WI38 (cell line): Measurements from ENCODE around the gene ADCK1.

Experiments used
- H3K4me3 ChIP-seq: 2 replicates; pipeline ENCODE4 v1.5.1; 2011; ENCODE audit warnings: low read depth, mild to moderate bottlenecking, control low read depth, low read length
- TF ChIP-seq, protein P1 (sequence below): IDR thresholded peaks from 2 replicates; pipeline ENCODE4 v1.5.1; 2012; ENCODE audit warnings: low read depth, mild to moderate bottlenecking, control low read depth, low read length

Gene ADCK1

DNA sequence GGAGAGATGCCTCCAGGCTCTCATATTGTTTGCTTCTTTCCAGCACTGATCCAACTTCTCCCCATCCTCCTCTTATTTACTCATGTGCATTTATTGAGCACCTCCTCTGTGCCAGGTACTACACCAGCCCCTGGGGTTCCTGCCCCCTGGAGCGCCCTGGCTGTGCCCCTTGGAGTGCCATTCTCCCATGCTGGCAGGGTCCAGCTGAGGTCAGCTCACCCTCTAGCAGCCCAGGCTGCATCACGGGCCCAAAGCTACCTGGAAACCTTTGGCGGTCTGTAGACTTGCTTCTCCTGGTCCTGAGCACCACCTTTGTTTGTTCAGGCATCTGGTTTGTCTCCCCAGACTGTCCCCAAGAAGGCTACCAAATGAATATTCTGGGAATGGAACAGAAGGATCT lies 67.0 kb downstream of the ADCK1 start:
- TF ChIP-seq, protein P1, sequence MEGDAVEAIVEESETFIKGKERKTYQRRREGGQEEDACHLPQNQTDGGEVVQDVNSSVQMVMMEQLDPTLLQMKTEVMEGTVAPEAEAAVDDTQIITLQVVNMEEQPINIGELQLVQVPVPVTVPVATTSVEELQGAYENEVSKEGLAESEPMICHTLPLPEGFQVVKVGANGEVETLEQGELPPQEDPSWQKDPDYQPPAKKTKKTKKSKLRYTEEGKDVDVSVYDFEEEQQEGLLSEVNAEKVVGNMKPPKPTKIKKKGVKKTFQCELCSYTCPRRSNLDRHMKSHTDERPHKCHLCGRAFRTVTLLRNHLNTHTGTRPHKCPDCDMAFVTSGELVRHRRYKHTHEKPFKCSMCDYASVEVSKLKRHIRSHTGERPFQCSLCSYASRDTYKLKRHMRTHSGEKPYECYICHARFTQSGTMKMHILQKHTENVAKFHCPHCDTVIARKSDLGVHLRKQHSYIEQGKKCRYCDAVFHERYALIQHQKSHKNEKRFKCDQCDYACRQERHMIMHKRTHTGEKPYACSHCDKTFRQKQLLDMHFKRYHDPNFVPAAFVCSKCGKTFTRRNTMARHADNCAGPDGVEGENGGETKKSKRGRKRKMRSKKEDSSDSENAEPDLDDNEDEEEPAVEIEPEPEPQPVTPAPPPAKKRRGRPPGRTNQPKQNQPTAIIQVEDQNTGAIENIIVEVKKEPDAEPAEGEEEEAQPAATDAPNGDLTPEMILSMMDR, result no peak
- no peak overlapping the region for H3K4me3 ChIP-seq

DNA sequence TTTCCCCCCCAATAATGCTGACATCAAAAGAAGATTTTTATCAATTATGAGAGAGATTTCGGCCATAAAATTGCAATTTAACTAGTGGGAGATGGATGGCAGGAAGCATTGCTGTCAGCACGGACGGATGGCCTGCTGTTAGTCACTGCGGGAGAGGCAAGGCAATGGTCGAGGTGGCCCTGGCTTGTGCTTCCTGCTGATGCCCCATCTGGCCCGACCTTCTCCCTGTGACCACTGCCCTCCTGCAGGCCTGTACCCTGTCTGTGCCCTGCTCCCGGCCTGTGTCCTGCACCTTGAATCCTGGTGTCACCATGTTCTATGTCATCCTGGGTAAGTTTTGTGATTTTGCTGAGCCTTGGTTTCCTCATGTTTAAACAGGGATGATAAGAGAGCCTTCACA lies 67.6 kb downstream of the ADCK1 start:
- H3K4me3 ChIP-seq, result no peak overlapping the region
- TF ChIP-seq, protein P1, result no peak

GRCh38 chr14:77868552-77869285 lies 68.8 kb downstream of the ADCK1 start:
- H3K4me3 ChIP-seq, result no peak overlapping the region
- TF ChIP-seq, protein P1, result no peak

GRCh38 chr14:77869340-77869739 lies 69.4 kb downstream of the ADCK1 start:
- TF ChIP-seq, protein P1, result no peak
- H3K4me3 ChIP-seq, result no peak overlapping the region

DNA sequence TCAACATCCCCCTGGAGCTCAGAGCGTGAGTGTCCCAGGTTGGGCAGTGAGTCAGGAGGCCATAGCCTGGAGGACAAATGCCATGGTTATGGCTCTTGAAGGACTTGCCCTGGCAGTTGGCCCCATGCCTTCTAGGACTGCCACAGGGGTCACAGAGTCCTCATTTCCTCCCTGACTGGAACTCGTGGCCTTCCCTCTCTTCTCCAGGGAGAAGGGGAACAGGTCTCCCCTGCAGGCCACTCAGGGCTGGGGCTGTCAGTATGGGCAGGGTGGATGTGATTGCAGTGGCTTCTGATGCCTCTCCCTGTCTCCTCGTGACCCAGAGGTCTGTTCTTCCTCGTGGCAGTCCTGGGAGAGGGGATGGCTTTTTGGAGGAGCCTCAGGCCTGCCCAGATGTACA lies 70.7 kb downstream of the ADCK1 start:
- TF ChIP-seq, protein P1, result no peak
- no peak overlapping the region for H3K4me3 ChIP-seq

DNA sequence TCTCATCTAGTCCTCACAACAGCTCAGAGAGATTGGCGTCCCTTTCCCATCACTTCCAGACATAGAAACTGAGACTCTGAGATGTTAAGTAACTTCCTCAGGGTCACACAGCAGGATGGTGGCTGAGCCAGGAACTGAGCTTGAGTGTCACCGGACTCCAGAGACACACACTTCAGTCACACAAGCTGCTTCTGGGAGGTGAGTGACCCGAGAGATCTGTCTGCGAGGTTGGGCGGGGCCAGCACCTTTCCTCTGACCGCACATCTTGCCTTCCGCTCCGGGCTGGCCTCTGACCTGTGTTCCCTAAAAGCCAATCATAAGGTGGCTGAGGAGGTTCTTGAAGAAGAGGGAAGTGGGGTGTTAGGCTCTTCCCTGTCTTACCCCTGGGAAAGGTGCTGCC lies 72.2 kb downstream of the ADCK1 start:
- TF ChIP-seq, protein P1, result no peak
- no peak overlapping the region for H3K4me3 ChIP-seq

GRCh38 chr14:77872983-77873382 lies 73.1 kb downstream of the ADCK1 start:
- TF ChIP-seq, protein P1, result no peak
- H3K4me3 ChIP-seq, result no peak overlapping the region
